GM12864 (cell line): Measurements from ENCODE around the gene PASD1.

ENCODE experiments used
- DNase-seq: peaks from one replicate; pipeline ENCODE4 v3.0.0-alpha.2; 2011; ENCODE audit warnings: low read depth
- H3K4me3 ChIP-seq: 2 replicates; pipeline ENCODE4 v1.5.1; 2011; ENCODE audit warnings: mild to moderate bottlenecking, low read depth, low read length, control low read depth
- TF ChIP-seq, protein P1 (sequence below): IDR thresholded peaks from 2 replicates; pipeline ENCODE4 v1.5.1; 2011; ENCODE audit warnings: low read depth, mild to moderate bottlenecking, moderate library complexity, low read length, control low read depth, inconsistent platforms; ENCODE audit errors: missing control alignments

The PASD1 gene

GRCh38 chrX:151724563-151725337 is 161.3 kb downstream of the PASD1 start:
- no peak overlapping the region for H3K4me3 ChIP-seq
- TF ChIP-seq, protein P1, sequence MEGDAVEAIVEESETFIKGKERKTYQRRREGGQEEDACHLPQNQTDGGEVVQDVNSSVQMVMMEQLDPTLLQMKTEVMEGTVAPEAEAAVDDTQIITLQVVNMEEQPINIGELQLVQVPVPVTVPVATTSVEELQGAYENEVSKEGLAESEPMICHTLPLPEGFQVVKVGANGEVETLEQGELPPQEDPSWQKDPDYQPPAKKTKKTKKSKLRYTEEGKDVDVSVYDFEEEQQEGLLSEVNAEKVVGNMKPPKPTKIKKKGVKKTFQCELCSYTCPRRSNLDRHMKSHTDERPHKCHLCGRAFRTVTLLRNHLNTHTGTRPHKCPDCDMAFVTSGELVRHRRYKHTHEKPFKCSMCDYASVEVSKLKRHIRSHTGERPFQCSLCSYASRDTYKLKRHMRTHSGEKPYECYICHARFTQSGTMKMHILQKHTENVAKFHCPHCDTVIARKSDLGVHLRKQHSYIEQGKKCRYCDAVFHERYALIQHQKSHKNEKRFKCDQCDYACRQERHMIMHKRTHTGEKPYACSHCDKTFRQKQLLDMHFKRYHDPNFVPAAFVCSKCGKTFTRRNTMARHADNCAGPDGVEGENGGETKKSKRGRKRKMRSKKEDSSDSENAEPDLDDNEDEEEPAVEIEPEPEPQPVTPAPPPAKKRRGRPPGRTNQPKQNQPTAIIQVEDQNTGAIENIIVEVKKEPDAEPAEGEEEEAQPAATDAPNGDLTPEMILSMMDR, result no peak
- DNase-seq, result no peak

GRCh38 chrX:151725338-151725614 is 161.8 kb downstream of the PASD1 start:
- DNase-seq, result no peak
- TF ChIP-seq, protein P1, result no peak
- no peak overlapping the region for H3K4me3 ChIP-seq
